GM18520 (cell line): ENCODE results near the gene CPTP.

Experiments used
- ATAC-seq: cut with Tn5 transposase; IDR thresholded peaks from one replicate; pipeline ENCODE4 v1.9.1; 2021; ENCODE audit not compliant: unreplicated experiment

Gene CPTP

GRCh38 chr1:1332774-1333480 is 8.3 kb downstream of the CPTP start:
- ATAC-seq: no peak

DNA sequence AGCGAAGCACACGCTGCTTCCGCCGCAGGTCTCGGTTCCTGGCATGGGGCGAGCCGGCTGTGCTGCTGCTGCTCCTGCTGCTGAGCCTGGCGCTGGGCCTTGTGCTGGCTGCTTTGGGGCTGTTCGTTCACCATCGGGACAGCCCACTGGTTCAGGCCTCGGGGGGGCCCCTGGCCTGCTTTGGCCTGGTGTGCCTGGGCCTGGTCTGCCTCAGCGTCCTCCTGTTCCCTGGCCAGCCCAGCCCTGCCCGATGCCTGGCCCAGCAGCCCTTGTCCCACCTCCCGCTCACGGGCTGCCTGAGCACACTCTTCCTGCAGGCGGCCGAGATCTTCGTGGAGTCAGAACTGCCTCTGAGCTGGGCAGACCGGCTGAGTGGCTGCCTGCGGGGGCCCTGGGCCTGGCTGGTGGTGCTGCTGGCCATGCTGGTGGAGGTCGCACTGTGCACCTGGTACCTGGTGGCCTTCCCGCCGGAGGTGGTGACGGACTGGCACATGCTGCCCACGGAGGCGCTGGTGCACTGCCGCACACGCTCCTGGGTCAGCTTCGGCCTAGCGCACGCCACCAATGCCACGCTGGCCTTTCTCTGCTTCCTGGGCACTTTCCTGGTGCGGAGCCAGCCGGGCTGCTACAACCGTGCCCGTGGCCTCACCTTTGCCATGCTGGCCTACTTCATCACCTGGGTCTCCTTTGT is 9.1 kb downstream of the CPTP start:
- ATAC-seq: no peak

DNA sequence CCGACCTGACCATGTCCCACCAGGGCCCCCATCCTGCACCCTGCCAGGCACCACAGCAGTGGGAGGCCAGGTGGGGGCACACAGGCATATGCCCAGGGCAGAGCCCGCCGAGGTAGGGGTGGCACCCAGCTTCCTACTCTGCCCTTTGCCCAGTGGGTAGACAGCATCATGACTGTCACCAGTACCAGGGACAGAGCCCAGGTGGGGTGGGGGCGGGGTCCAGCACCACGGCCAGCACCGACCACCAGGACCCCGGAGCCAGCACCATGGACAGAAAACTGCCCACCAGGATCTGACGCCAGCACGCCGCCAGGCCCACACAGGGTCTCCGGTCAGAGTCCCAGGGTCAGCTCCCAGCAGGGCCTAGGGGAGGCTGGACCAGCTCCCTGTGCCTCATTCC is 10.2 kb downstream of the CPTP start:
- no peak for ATAC-seq

GRCh38 chr1:1335283-1335682 is 10.7 kb downstream of the CPTP start:
- no peak for ATAC-seq

DNA sequence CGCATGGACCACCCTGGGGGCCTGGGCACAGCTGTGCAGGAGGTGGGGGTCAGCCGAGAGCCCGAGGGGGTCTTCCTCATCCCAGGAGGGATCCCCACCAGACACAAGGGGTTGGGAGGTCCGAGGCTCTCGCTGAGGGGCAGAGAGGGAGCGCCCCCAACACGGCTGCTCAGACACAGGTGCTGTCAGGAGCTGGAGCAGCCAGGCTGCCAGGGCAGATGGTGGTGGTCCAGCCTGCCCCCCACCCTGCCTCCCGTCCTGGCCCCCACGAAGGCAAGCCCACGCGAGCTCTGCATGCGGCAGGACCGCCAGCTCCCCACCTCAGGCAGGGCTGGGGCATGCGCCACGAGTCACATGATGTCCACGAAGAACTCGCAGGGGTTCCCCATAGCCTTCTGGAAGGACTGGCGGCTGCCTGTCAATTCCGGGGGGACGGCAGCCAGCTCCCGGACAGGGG is 11.2 kb downstream of the CPTP start:
- ATAC-seq: no peak

GRCh38 chr1:1336446-1336845 is 11.8 kb downstream of the CPTP start:
- no peak for ATAC-seq

- ATAC-seq: no peak
Observed at GRCh38 chr1:1336931-1337792, 12.6 kb downstream of the CPTP start.

- no peak for ATAC-seq
Observed at GRCh38 chr1:1337793-1338147, 13.2 kb downstream of the CPTP start.

DNA sequence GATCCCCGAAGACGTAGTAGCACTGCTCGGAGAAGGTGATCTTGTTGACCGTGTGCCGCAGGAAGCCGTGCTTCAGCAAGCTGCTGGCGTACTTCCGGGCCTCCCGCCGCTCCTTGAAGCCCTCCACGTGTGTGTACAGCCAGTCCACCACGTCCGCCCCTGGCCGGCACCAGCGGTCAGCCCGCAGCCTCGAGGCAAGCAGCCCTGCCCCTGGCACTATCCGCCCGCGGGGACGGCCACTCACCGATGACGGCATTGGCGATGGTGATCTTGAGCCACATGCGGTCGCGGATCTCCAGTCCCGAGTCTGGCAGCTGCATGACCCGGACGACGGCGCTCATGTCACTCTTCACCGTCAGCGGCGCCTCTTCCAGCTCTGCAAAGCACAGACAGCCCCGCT is 13.7 kb downstream of the CPTP start:
- ATAC-seq: no peak

DNA sequence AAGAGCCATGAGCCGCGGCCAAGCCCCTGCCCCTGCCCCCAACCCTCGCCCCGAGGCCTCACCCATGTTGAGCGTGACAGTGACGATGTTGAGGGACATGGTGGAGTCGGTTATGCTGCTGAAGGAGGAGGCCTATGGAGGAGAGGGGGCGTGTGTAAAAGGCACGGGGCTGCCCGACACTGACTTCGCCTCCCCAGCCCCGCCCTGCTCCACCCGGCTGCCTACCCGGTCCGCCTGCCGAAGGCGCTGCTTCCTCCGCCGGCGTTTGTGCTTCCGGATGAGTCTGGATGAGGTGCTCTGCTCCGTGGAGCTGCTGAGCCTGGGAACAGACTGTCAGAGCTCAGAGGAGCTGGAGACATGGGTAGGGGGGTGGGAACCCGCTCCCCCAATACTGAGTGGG is 15.6 kb downstream of the CPTP start:
- ATAC-seq: no peak

DNA sequence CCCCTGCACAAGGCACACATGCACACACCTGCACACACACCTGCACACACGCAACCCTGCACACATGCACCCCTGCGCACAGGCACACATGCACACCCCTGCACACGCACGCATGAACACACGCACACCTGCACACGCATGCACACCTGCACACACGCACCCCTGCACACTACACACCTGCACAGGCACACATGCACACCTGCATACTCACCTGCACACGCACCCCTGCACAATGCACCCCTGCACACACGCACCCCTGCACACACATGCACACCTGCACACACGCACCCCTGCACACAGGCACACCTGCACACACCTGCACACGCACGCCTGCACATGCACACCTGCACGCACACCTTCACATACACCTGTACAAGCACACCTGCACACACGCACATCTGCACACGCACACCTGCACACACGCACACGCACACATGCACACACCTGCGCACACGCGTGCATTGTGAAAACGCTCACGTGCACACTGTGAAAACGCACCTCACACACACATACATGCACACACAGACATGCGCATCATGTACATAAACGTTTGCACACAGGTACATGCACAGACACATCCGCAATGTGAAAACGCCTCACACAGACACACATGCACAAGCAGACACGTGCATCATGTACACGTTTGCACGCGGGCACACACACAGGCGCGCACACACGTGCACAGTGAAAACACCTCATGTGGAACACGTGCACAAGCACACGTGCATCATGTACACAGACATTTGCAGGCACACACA is 16.4 kb downstream of the CPTP start:
- no peak for ATAC-seq

- ATAC-seq: no peak
Observed at GRCh38 chr1:1341549-1342021, 17.0 kb downstream of the CPTP start.

DNA sequence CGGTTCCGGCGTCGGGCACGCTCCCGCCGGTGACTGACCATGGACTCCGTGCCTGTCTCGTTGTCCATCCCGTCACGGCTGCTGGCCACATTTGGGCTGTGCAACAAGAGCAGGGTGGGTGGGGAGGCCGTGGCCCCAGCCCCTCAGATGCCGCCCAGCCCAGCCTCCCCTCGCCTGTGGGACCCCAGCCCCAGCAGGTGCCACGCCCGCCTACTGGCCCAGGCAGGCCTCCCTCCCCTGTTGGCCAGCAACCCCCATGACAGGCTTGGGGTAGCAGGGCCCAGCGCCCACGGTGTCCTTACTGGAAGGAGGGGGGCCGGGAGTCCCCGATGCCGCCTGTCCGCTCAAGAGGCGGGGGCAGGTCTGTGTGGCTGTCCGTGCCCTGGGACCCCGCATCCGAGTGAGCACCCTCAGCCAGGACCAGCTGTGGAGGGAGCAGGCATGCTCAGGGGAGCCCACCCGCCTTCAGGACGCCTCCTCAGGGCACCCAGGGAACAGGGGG is 17.5 kb downstream of the CPTP start:
- ATAC-seq: no peak

DNA sequence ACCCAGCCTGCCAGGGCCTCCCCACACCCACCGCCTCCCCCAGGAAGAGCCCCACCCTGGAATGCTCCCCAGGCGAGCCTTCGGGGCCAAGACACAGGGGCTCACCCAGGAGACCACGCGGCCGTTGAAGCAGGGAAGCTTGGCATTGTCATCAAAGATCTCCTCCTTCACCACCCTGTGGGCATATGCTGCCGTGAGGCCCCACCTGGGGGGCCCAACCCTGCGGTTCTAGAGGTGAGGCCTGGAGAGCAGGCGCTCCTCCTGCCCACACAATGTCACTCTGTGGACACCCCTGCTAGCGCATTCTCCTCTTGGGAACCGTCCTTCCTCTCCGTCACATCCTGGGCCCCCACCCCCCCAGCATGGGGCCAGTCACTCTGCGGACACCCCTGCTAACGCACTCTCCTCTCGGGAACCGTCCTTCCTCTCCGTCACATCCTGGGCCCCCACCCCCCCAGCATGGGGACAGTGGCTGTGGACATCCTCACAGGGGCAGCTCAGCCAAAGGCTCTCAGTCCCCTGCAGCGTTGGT is 18.0 kb downstream of the CPTP start:
- no peak for ATAC-seq

GRCh38 chr1:1343811-1344421 is 19.3 kb downstream of the CPTP start:
- no peak for ATAC-seq

DNA sequence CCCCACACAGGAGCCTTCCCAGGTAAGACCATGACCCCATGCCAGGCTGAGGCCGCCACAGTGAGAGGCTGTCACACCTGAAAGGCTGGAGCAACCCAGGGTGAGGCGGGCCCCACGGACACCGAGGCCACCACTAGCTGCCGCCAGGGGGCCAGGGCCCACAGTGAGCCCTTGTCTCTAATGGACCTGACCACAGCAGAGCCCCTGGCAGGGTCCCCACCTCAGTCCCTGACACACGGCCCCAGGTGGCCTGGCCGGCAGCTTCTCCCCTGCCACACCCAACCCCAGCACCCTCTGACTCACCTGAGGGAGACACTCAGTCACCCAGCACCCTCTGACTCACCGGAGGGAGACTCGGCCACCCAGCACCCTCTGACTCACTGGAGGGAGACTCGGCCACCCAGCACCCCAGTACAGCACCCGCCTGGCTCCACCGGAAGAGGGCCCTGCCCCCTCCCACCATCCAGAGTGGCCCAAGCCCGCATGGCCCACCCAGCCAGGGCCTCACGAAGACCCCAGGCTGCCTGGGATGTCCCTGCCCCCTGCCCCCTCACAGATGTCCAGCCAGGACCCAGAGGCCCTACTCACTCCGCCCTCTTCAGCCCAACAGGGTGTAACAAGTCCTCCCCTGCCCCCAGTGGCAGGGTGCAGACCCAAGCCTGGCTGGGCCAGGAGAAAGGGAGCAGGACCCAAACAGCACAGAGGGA is 20.2 kb downstream of the CPTP start:
- no peak for ATAC-seq

DNA sequence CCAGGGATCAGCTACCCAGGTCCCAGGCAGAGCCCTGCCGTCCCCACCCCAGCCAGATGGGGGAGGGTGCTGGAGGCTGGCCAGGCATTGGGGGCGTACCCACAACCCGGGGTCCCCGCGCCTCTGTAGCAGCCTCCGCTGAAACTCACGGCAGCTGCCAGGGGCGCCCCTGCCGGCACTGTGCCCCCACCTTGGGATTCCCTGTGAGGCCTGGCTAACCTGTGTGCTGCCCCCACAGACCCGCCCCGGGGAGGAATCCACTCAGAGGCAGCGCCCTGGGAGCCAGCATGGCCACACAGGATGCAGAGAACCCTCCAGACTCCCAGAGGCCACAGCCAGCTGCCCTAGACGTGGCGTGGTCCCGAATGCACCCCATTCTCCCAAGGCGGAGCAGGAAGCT is 20.8 kb downstream of the CPTP start:
- ATAC-seq: no peak

GRCh38 chr1:1345860-1346500 is 21.4 kb downstream of the CPTP start:
- no peak for ATAC-seq

DNA sequence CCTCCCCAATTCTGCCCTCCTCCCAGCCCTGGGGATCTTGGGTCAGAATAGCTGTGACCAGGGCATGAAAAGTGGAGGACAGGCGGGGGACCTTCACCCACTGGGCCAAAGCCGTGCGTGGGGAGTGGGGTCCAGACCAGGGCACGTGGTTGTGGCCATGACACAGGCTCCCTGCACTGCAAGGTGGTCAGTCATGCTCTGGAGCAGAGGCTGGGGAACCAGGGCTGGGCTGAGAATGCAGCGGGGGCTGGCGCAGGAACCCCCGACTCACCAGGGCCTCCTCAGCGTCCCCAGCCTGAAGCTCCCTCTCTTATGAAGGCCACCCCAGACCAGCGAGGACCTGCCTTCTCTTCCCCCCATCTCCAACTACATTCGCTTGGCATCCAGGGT is 21.9 kb downstream of the CPTP start:
- no peak for ATAC-seq
